ENCODE measurements around the gene NR3C1.

DNA sequence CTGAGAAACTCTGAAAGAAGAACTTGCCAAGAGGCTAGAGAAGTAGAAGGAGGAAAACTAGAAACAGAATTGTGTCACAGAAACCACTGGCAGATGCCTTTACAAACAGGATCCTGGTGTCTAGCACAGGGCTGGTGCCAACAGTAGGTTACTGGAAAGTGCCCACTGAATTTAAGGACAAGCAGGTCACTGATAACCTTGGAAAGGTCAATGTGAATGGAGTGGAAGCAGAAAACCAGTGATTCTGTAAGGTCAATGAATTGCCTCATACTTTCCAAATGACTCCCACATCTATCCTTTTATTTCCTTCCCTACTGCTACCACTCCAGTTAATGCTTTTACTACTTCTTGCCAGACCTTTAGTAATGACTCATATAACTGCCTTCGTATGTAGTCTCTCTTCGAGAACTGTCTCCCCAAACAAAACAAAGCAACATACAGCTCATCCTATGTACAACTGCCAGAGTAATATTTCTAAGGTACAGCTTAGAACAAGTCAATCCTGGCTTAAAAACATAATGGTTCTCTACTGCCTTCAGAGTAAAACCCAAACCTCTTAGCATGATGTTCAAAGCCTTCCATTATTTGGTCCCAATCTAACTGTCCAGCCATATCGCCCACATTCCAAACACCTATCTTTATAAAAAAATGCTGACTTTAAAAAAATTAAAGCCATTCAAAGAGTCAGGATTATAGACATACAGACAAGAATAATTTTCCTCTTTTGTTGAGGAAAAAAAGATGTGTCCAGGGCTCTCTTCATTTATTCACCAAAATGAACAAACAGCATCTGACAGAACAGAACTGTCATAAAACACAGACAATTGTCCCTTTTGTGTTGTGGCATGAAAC, 52.5 kb downstream of the NR3C1 start:
- TF ChIP-seq, protein P1, sequence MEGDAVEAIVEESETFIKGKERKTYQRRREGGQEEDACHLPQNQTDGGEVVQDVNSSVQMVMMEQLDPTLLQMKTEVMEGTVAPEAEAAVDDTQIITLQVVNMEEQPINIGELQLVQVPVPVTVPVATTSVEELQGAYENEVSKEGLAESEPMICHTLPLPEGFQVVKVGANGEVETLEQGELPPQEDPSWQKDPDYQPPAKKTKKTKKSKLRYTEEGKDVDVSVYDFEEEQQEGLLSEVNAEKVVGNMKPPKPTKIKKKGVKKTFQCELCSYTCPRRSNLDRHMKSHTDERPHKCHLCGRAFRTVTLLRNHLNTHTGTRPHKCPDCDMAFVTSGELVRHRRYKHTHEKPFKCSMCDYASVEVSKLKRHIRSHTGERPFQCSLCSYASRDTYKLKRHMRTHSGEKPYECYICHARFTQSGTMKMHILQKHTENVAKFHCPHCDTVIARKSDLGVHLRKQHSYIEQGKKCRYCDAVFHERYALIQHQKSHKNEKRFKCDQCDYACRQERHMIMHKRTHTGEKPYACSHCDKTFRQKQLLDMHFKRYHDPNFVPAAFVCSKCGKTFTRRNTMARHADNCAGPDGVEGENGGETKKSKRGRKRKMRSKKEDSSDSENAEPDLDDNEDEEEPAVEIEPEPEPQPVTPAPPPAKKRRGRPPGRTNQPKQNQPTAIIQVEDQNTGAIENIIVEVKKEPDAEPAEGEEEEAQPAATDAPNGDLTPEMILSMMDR (conservative IDR thresholded peaks at IDR 0.05; ENCODE audit: low read depth, low read length), result no peak
- TF ChIP-seq EZH2 (IDR thresholded peaks at IDR 0.05; ENCODE audit: borderline replicate concordance, low read depth, low read length, poor library complexity, severe bottlenecking), result no peak

Data from A673 (cell line).